Central memory CD8-positive, alpha-beta T cell (primary cell): ENCODE data around the gene CHPF.

Experiments used
- ATAC-seq: fragments of 150-1000 bp; cut with Tn5 transposase; replicated peaks from 2 replicates; pipeline ENCODE4 v1.10.0; 2022; ENCODE audit warnings: mild to moderate bottlenecking, moderate FRiP score, moderate number of reproducible peaks; ENCODE audit not compliant: poor library complexity, severe bottlenecking; ENCODE audit errors: extremely low read depth
- DNase-seq, 2 donors: peaks; one replicate each; pipeline ENCODE4 v3.0.0; 2021; ENCODE audit warnings: low spot score in 2 of 2
- H3K27ac Mint-ChIP-seq: one replicate; pipeline ENCODE4 v1.8.0; 2022; ENCODE audit warnings: low read depth, mild to moderate bottlenecking, moderate library complexity, mixed read lengths
- H3K27me3 Mint-ChIP-seq: one replicate; pipeline ENCODE4 v1.8.0; 2022; ENCODE audit warnings: mixed read lengths
- H3K36me3 Mint-ChIP-seq: one replicate; pipeline ENCODE4 v1.8.0; 2022; ENCODE audit warnings: mild to moderate bottlenecking, moderate library complexity, mixed read lengths; ENCODE audit not compliant: insufficient read depth
- H3K4me1 Mint-ChIP-seq: one replicate; pipeline ENCODE4 v1.8.0; 2022; ENCODE audit warnings: mixed read lengths
- H3K4me3 Mint-ChIP-seq: one replicate; pipeline ENCODE4 v1.8.0; 2022; ENCODE audit warnings: mild to moderate bottlenecking, moderate library complexity, mixed read lengths
- H3K9me3 Mint-ChIP-seq: one replicate; pipeline ENCODE4 v1.8.0; 2022; ENCODE audit warnings: mixed read lengths

The CHPF gene

GRCh38 chr2:219540784-219541504, 2.7 kb downstream of the CHPF start:
- H3K27me3 Mint-ChIP-seq, result no peaks in the 10 kb centered on the region
- ATAC-seq, result no peak
- H3K36me3 Mint-ChIP-seq, result peaks cover 14% of the 10 kb centered on the region
- H3K4me3 Mint-ChIP-seq, result peak overlapping the region; percentile 79
- no peak overlapping the region for H3K27ac Mint-ChIP-seq
- no peaks in the 10 kb centered on the region for H3K9me3 Mint-ChIP-seq
- peaks cover 18% of the 10 kb centered on the region for H3K4me1 Mint-ChIP-seq
- no peak for DNase-seq

GRCh38 chr2:219539926-219540678, 3.5 kb downstream of the CHPF start:
- ATAC-seq, result no peak

GRCh38 chr2:219538956-219539788, 4.4 kb downstream of the CHPF start:
- no peak for ATAC-seq
- Mint-ChIP-seq H3K4me3 (no peak overlapping the region), H3K27ac (no peak overlapping the region), H3K9me3 (no peaks in the 10 kb centered on the region), H3K4me1 (peaks cover 10% of the 10 kb centered on the region), H3K36me3 (peaks cover 8% of the 10 kb centered on the region), H3K27me3 (peaks cover 12% of the 10 kb centered on the region)
- no peak for DNase-seq

More at GRCh38 chr2:219539926-219540678, 3.5 kb downstream of the CHPF start:
- Mint-ChIP-seq H3K4me1 (peaks cover 18% of the 10 kb centered on the region), H3K27me3 (peaks cover 8% of the 10 kb centered on the region), H3K4me3 (no peak overlapping the region), H3K9me3 (no peaks in the 10 kb centered on the region), H3K36me3 (peaks cover 14% of the 10 kb centered on the region), H3K27ac (no peak overlapping the region)
- no peak for DNase-seq

- H3K36me3 Mint-ChIP-seq, result peaks cover 8% of the 10 kb centered on the region
- no peak for DNase-seq
Observed at GRCh38 chr2:219538504-219538951, 5.1 kb downstream of the CHPF start.

GRCh38 chr2:219537657-219538488, 5.7 kb downstream of the CHPF start:
- peaks cover 23% of the 10 kb centered on the region for H3K27me3 Mint-ChIP-seq
- no peak for DNase-seq
- H3K9me3 Mint-ChIP-seq, result no peaks in the 10 kb centered on the region
- H3K4me1 Mint-ChIP-seq, result peaks cover 8% of the 10 kb centered on the region
- peaks cover 8% of the 10 kb centered on the region for H3K36me3 Mint-ChIP-seq
- H3K27ac Mint-ChIP-seq, result no peak overlapping the region
- H3K4me3 Mint-ChIP-seq, result no peak overlapping the region
- no peak for ATAC-seq

More at GRCh38 chr2:219538504-219538951, 5.1 kb downstream of the CHPF start:
- no peak for ATAC-seq
- peaks cover 16% of the 10 kb centered on the region for H3K27me3 Mint-ChIP-seq
- H3K4me3 Mint-ChIP-seq, result no peak overlapping the region
- H3K27ac Mint-ChIP-seq, result no peak overlapping the region
- H3K4me1 Mint-ChIP-seq, result peaks cover 8% of the 10 kb centered on the region
- H3K9me3 Mint-ChIP-seq, result no peaks in the 10 kb centered on the region

GRCh38 chr2:219536967-219537366, 6.6 kb downstream of the CHPF start:
- Mint-ChIP-seq H3K36me3 (peaks cover 5% of the 10 kb centered on the region), H3K27ac (no peak overlapping the region), H3K4me1 (no peaks in the 10 kb centered on the region), H3K4me3 (no peak overlapping the region), H3K9me3 (no peaks in the 10 kb centered on the region), H3K27me3 (peaks cover 32% of the 10 kb centered on the region)
- no peak for DNase-seq
- no peak for ATAC-seq

GRCh38 chr2:219536425-219536824, 7.2 kb downstream of the CHPF start:
- Mint-ChIP-seq H3K4me1 (no peaks in the 10 kb centered on the region), H3K36me3 (peaks cover 5% of the 10 kb centered on the region), H3K27ac (no peak overlapping the region), H3K4me3 (no peak overlapping the region), H3K27me3 (peaks cover 36% of the 10 kb centered on the region), H3K9me3 (no peaks in the 10 kb centered on the region)
- ATAC-seq (no peak), DNase-seq (no peak)

GRCh38 chr2:219533930-219534661, 9.5 kb downstream of the CHPF start:
- no peaks in the 10 kb centered on the region for H3K9me3 Mint-ChIP-seq
- H3K36me3 Mint-ChIP-seq, result peaks cover 5% of the 10 kb centered on the region
- no peaks in the 10 kb centered on the region for H3K4me1 Mint-ChIP-seq
- no peak for ATAC-seq
- peaks cover 59% of the 10 kb centered on the region for H3K27me3 Mint-ChIP-seq
- no peak for DNase-seq
- H3K4me3 Mint-ChIP-seq, result no peak overlapping the region
- no peak overlapping the region for H3K27ac Mint-ChIP-seq

- no peak for DNase-seq
- no peaks in the 10 kb centered on the region for H3K9me3 Mint-ChIP-seq
- no peak for ATAC-seq
- H3K36me3 Mint-ChIP-seq, result peaks cover 2% of the 10 kb centered on the region
- no peak overlapping the region for H3K27ac Mint-ChIP-seq
- no peaks in the 10 kb centered on the region for H3K4me1 Mint-ChIP-seq
- peaks cover 77% of the 10 kb centered on the region for H3K27me3 Mint-ChIP-seq
- no peak overlapping the region for H3K4me3 Mint-ChIP-seq
Observed at GRCh38 chr2:219532378-219532649, 11.3 kb downstream of the CHPF start.

- Mint-ChIP-seq H3K4me1 (no peaks in the 10 kb centered on the region), H3K9me3 (no peaks in the 10 kb centered on the region), H3K27ac (no peak overlapping the region), H3K36me3 (no peaks in the 10 kb centered on the region), H3K27me3 (peaks cover 82% of the 10 kb centered on the region), H3K4me3 (no peak overlapping the region)
- DNase-seq (no peak), ATAC-seq (no peak)
Observed at GRCh38 chr2:219531639-219532377, 11.8 kb downstream of the CHPF start.
